ENCODE data around the gene NKX2-2. TPM values are rescaled to one million over a fixed set of nuclear protein-coding genes. Genes with fewer than 3 reads are reported as not detected.

Gene NKX2-2
- total RNA-seq, 1 donor from 2014 or later = not detected

- no peak for DNase-seq (ENCODE audit: low spot score)
- Mint-ChIP-seq H3K27ac (no peak overlapping the region), H3K27me3 (ENCODE audit: low read depth) (peaks cover 44% of the 10 kb centered on the region), H3K4me3 (ENCODE audit: low read depth) (no peak overlapping the region), H3K9me3 (no peaks in the 10 kb centered on the region), H3K4me1 (ENCODE audit: low read depth) (peaks cover 2% of the 10 kb centered on the region), H3K36me3 (ENCODE audit: low read depth) (no peaks in the 10 kb centered on the region)
- intact Hi-C loops (cut with micrococcal nuclease) = no loop called here
Observed at GRCh38 chr20:21534886-21535285, 21.0 kb upstream of the NKX2-2 start.

GRCh38 chr20:21534453-21534852 is 20.6 kb upstream of the NKX2-2 start:
- no peak overlapping the region for H3K4me3 Mint-ChIP-seq (ENCODE audit: low read depth)
- peaks cover 43% of the 10 kb centered on the region for H3K27me3 Mint-ChIP-seq (ENCODE audit: low read depth)
- H3K27ac Mint-ChIP-seq = no peak overlapping the region
- H3K9me3 Mint-ChIP-seq = no peaks in the 10 kb centered on the region
- no peak for DNase-seq (ENCODE audit: low spot score)
- intact Hi-C loops (cut with micrococcal nuclease) = no loop called here
- no peaks in the 10 kb centered on the region for H3K36me3 Mint-ChIP-seq (ENCODE audit: low read depth)
- H3K4me1 Mint-ChIP-seq (ENCODE audit: low read depth) = peaks cover 3% of the 10 kb centered on the region

GRCh38 chr20:21529863-21530262 is 16.0 kb upstream of the NKX2-2 start:
- no peaks in the 10 kb centered on the region for H3K36me3 Mint-ChIP-seq (ENCODE audit: low read depth)
- DNase-seq (ENCODE audit: low spot score) = no peak
- intact Hi-C loops (cut with micrococcal nuclease) = loop anchor here (1.0 kb wide), 1 partner anchor 42 kb away; no protein-coding TSS in a partner anchor
- no peak overlapping the region for H3K27ac Mint-ChIP-seq
- peaks cover 3% of the 10 kb centered on the region for H3K4me1 Mint-ChIP-seq (ENCODE audit: low read depth)
- H3K9me3 Mint-ChIP-seq = no peaks in the 10 kb centered on the region
- no peak overlapping the region for H3K4me3 Mint-ChIP-seq (ENCODE audit: low read depth)
- H3K27me3 Mint-ChIP-seq (ENCODE audit: low read depth) = peaks cover 68% of the 10 kb centered on the region

- Mint-ChIP-seq H3K27me3 (ENCODE audit: low read depth) (peaks cover 69% of the 10 kb centered on the region), H3K9me3 (no peaks in the 10 kb centered on the region), H3K4me3 (ENCODE audit: low read depth) (no peak overlapping the region), H3K4me1 (ENCODE audit: low read depth) (peaks cover 3% of the 10 kb centered on the region), H3K36me3 (ENCODE audit: low read depth) (no peaks in the 10 kb centered on the region), H3K27ac (no peak overlapping the region)
- intact Hi-C loops (cut with micrococcal nuclease) = no loop called here
- no peak for DNase-seq (ENCODE audit: low spot score)
Observed at GRCh38 chr20:21528870-21529269, 15.0 kb upstream of the NKX2-2 start.

- no peaks in the 10 kb centered on the region for H3K9me3 Mint-ChIP-seq
- no peak overlapping the region for H3K4me3 Mint-ChIP-seq (ENCODE audit: low read depth)
- H3K27me3 Mint-ChIP-seq (ENCODE audit: low read depth) = peaks cover 71% of the 10 kb centered on the region
- H3K4me1 Mint-ChIP-seq (ENCODE audit: low read depth) = peaks cover 3% of the 10 kb centered on the region
- intact Hi-C loops (cut with micrococcal nuclease) = no loop called here
- H3K27ac Mint-ChIP-seq = no peak overlapping the region
- H3K36me3 Mint-ChIP-seq (ENCODE audit: low read depth) = no peaks in the 10 kb centered on the region
- DNase-seq (ENCODE audit: low spot score) = no peak
Observed at GRCh38 chr20:21527908-21528307, 14.0 kb upstream of the NKX2-2 start.

GRCh38 chr20:21526776-21527175 is 12.9 kb upstream of the NKX2-2 start:
- no peaks in the 10 kb centered on the region for H3K9me3 Mint-ChIP-seq
- H3K4me3 Mint-ChIP-seq (ENCODE audit: low read depth) = no peak overlapping the region
- no peak overlapping the region for H3K27ac Mint-ChIP-seq
- H3K4me1 Mint-ChIP-seq (ENCODE audit: low read depth) = peaks cover 3% of the 10 kb centered on the region
- H3K36me3 Mint-ChIP-seq (ENCODE audit: low read depth) = no peaks in the 10 kb centered on the region
- DNase-seq (ENCODE audit: low spot score) = no peak
- intact Hi-C loops (cut with micrococcal nuclease) = no loop called here
- H3K27me3 Mint-ChIP-seq (ENCODE audit: low read depth) = peaks cover 64% of the 10 kb centered on the region

GRCh38 chr20:21523895-21524294 is 10.0 kb upstream of the NKX2-2 start:
- no peak for DNase-seq (ENCODE audit: low spot score)
- intact Hi-C loops (cut with micrococcal nuclease) = no loop called here
- Mint-ChIP-seq H3K4me1 (ENCODE audit: low read depth) (peaks cover 4% of the 10 kb centered on the region), H3K9me3 (no peaks in the 10 kb centered on the region), H3K36me3 (ENCODE audit: low read depth) (no peaks in the 10 kb centered on the region), H3K27me3 (ENCODE audit: low read depth) (peaks cover 80% of the 10 kb centered on the region), H3K4me3 (ENCODE audit: low read depth) (no peak overlapping the region), H3K27ac (no peak overlapping the region)

GRCh38 chr20:21523281-21523868 is 9.5 kb upstream of the NKX2-2 start:
- intact Hi-C loops (cut with micrococcal nuclease) = no loop called here
- Mint-ChIP-seq H3K27me3 (ENCODE audit: low read depth) (peaks cover 81% of the 10 kb centered on the region), H3K9me3 (no peaks in the 10 kb centered on the region), H3K4me3 (ENCODE audit: low read depth) (no peak overlapping the region), H3K4me1 (ENCODE audit: low read depth) (peaks cover 4% of the 10 kb centered on the region), H3K36me3 (ENCODE audit: low read depth) (no peaks in the 10 kb centered on the region), H3K27ac (peak overlapping the region; percentile 67)
- no peak for DNase-seq (ENCODE audit: low spot score)

GRCh38 chr20:21522481-21523280 is 8.8 kb upstream of the NKX2-2 start:
- Mint-ChIP-seq H3K4me3 (ENCODE audit: low read depth) (no peak overlapping the region), H3K4me1 (ENCODE audit: low read depth) (peaks cover 4% of the 10 kb centered on the region), H3K9me3 (no peaks in the 10 kb centered on the region), H3K36me3 (ENCODE audit: low read depth) (no peaks in the 10 kb centered on the region), H3K27me3 (ENCODE audit: low read depth) (peaks cover 85% of the 10 kb centered on the region), H3K27ac (peak overlapping the region; percentile 67)
- intact Hi-C loops (cut with micrococcal nuclease) = no loop called here
- no peak for DNase-seq (ENCODE audit: low spot score)

GRCh38 chr20:21521596-21522480 is 8.0 kb upstream of the NKX2-2 start:
- DNase-seq (ENCODE audit: low spot score) = no peak
- H3K9me3 Mint-ChIP-seq = no peaks in the 10 kb centered on the region

GRCh38 chr20:21520702-21521595 is 7.1 kb upstream of the NKX2-2 start:
- Mint-ChIP-seq H3K4me1 (ENCODE audit: low read depth) (peaks cover 5% of the 10 kb centered on the region), H3K27ac (peak overlapping the region; percentile 38), H3K36me3 (ENCODE audit: low read depth) (peaks cover 2% of the 10 kb centered on the region), H3K4me3 (ENCODE audit: low read depth) (no peak overlapping the region), H3K27me3 (ENCODE audit: low read depth) (peaks cover 86% of the 10 kb centered on the region), H3K9me3 (no peaks in the 10 kb centered on the region)
- no peak for DNase-seq (ENCODE audit: low spot score)
- intact Hi-C loops (cut with micrococcal nuclease) = no loop called here

More at GRCh38 chr20:21521596-21522480, 8.0 kb upstream of the NKX2-2 start:
- intact Hi-C loops (cut with micrococcal nuclease) = no loop called here
- Mint-ChIP-seq H3K4me1 (ENCODE audit: low read depth) (peaks cover 4% of the 10 kb centered on the region), H3K36me3 (ENCODE audit: low read depth) (no peaks in the 10 kb centered on the region), H3K4me3 (ENCODE audit: low read depth) (no peak overlapping the region), H3K27me3 (ENCODE audit: low read depth) (peaks cover 85% of the 10 kb centered on the region), H3K27ac (peak overlapping the region; percentile 28)

GRCh38 chr20:21519136-21519584 is 5.3 kb upstream of the NKX2-2 start:
- H3K27ac Mint-ChIP-seq = no peak overlapping the region
- H3K36me3 Mint-ChIP-seq (ENCODE audit: low read depth) = peaks cover 3% of the 10 kb centered on the region
- no peak overlapping the region for H3K4me3 Mint-ChIP-seq (ENCODE audit: low read depth)
- no peak for DNase-seq (ENCODE audit: low spot score)
- peaks cover 78% of the 10 kb centered on the region for H3K27me3 Mint-ChIP-seq (ENCODE audit: low read depth)
- intact Hi-C loops (cut with micrococcal nuclease) = loop anchor here (2.0 to 5.0 kb wide), 2 partner anchors 186 to 1058 kb away; partner anchors contain the start of gene PAX1
- H3K9me3 Mint-ChIP-seq = no peaks in the 10 kb centered on the region
- H3K4me1 Mint-ChIP-seq (ENCODE audit: low read depth) = peaks cover 5% of the 10 kb centered on the region

Measured in activated T-helper 2 cell treated with anti-CD3 and anti-CD28 coated beads, Interferon-gamma antibody, Interleukin-2, Interleukin-4, amounts not matched to agents 10 μg/mL and 5 μg/mL and 100 μg/mL, durations not matched to agents 14 hours and 24 hours and 36 hours (primary cell).